SKM-1 (cell line): Measurements from ENCODE around the gene COL16A1.

ENCODE experiments used
- DNase-seq: peaks from one replicate; lab custom pipeline; 2025; ENCODE audit not compliant: unreplicated experiment; lab: John Stamatoyannopoulos, UW

COL16A1 gene

GRCh38 chr1:31733389-31734219 is 29.8 kb upstream of the COL16A1 start:
- DNase-seq: no peak

- no peak for DNase-seq
Observed at GRCh38 chr1:31732751-31733289, 29.0 kb upstream of the COL16A1 start.

DNA sequence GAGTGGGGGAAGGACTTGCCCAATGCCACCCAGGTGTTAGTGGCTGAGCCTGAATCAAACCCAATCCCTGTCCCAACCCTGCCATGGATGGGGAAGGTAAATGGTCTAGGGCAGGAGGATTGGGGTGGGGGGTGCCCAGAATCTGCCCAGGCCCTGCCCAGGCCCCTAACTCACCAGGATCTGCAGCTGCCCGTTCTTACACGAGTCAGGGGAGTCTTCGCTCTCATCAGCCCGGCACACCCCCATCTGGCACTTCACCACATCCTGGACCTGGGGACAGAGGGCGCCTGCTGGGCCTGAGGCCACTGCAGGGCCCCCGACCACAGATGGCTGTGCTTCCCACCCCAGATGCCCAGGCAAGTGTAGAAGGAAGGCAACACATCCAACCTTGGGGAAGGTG is 28.5 kb upstream of the COL16A1 start:
- DNase-seq: no peak

GRCh38 chr1:31731049-31731565 is 27.3 kb upstream of the COL16A1 start:
- DNase-seq: no peak

GRCh38 chr1:31730336-31731048 is 26.7 kb upstream of the COL16A1 start:
- no peak for DNase-seq

GRCh38 chr1:31727849-31728248 is 24.0 kb upstream of the COL16A1 start:
- DNase-seq: no peak

DNA sequence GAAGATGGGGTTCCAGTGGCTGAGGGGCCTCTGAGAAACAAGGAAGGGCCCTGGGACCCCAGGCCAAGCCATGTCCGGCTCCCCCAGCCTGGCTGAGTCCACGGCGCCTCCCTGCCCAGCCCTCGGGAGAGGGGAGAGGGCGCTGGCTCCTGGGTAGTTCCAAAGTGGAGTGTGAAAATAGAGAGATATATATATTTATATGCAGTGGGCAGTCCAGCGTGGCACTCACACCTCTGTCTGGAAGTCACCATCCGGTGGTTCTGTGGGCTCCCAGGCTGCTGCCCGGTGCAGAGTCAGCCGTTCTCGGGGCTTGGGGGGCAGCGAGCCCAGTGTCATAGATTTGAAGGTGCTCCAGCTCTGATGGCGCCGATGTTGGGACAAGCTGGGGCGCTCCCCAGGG is 23.4 kb upstream of the COL16A1 start:
- no peak for DNase-seq

GRCh38 chr1:31726715-31727114 is 22.9 kb upstream of the COL16A1 start:
- DNase-seq: no peak

- DNase-seq: no peak
Observed at GRCh38 chr1:31725777-31726535, 22.1 kb upstream of the COL16A1 start.

GRCh38 chr1:31725134-31725533 is 21.3 kb upstream of the COL16A1 start:
- DNase-seq: no peak

GRCh38 chr1:31723828-31724359 is 20.1 kb upstream of the COL16A1 start:
- no peak for DNase-seq

DNA sequence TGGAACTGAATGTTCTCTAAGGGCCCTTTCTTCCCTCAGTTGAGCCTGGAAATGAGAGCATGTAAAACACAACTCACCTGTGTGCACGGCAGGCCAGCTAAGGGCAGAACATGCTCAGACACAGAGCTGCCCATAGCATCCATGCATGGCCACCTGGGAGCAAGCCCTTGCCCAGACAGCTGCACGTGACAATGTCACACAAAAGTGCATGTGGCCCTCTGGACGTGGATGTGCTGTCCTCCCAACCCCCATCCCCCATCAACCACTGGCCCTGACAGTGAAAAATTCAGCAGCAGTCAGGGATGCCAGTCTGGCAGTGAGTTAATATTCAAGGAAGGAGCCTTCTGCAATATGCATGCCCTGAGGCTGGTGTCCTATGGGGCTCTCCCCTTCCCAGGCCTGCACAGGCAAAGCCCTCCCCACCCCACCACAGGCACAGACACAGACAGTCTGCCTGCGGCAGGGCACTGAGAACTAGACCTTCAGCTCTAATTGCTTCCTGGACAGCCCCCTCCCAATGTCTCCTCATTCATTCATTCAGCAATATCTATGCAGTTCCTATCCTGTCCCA is 14.6 kb upstream of the COL16A1 start:
- no peak for DNase-seq

DNA sequence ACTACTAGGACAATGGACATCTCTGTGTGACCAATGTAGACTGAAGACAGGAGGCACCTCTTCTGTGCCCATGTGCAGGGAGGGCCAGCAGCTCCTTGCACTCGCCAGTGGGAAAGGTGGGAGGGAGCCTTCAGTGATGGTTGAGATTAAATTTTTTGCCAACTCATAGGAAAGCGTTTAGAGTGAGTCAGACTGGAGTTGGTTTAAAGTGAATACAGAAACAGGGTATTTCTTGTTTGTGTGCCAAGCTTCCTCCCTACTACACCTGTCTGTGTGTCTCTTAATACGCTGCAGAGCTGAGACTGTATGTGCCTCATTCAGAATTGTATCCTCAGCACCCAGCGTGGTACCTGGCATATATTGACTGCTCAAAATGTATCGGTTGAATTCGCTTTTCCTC is 13.5 kb upstream of the COL16A1 start:
- no peak for DNase-seq

DNA sequence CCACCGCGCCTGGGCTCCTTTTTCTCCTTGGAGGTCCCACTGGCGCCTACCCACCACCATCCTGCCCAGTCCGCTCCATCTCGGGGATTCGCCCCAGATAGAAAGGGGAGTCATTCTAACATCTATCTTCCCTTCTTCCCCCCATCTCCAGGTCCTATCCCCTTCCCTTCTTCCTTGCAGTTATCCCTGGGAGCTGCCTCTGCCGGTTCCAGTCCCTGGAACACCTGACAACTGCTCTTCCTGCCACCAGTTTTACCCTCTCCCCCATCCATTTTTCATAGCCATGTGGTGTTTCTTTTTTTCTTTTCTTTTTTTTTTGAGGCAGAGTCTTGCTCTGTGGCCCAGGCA is 12.0 kb upstream of the COL16A1 start:
- DNase-seq: no peak

DNA sequence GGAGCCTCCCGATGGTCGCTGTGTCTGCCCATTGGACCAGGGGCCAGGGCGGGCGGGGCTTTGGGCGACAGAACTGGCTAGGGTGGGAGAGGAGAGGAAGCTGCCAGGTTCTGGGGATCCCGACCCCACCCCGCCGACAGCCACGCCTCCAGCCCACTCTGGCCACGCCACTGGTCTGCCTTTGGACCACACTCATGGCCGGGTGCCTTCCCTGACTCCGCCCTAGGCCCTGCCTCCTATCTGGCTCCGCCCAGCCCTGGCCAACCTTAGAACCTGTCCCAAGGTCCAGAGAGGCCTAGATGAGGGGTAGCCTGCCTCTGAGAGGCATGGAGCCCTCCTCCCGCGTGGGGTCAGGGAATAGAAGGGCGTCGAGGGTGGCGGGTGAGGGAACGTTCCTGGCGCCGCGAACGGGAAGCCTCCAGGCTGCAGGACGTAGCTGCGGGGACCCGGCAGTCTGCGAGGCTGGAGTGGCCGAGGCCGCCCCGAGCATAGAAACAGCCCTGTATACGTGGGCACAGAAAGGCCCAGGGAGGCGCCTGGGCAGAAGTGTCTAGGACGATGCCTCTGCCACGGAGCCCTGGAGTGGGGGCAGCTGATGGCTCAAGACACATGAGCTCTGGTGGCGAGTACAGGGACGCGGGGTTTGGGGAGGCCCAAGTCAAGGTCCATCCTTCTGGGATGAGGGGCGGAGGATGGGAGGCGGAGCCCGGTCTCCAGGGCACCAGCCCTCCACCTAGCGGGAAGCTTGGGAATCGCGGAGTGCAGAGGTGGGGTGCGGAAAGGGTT is 11.5 kb upstream of the COL16A1 start:
- peak; percentile 20 for DNase-seq

DNA sequence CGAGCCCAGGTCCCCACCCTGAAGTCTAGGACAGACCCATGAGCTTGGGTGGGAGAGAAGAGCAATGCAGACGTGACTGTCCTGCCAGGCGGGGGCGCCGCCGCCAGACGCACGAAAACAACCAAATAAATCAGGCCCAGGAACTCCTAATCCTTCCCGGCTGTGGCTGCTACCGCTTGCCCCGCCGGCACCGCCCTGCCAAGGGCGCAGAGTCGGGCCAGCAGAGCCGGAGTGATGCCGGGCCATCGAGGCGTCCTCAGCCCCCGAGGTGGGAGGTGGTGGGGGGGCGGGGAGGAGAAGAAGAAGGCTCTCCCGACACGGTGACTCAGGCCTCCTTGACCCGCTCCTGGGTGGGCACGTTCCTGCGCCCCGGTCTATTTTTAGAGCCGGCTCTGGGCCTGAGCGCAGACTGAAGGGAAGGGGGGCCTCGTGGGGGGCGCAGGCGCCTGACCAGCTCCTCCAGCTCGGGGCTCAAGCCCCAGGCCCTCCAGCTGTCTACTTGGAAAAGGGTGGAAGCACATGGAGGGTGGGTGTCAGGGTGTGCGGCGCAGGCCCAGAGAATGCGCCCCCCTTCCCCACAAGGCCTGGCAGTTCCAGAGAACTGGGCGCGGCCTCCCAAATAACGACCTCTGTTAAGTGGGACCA is 10.7 kb upstream of the COL16A1 start:
- DNase-seq: no peak

DNA sequence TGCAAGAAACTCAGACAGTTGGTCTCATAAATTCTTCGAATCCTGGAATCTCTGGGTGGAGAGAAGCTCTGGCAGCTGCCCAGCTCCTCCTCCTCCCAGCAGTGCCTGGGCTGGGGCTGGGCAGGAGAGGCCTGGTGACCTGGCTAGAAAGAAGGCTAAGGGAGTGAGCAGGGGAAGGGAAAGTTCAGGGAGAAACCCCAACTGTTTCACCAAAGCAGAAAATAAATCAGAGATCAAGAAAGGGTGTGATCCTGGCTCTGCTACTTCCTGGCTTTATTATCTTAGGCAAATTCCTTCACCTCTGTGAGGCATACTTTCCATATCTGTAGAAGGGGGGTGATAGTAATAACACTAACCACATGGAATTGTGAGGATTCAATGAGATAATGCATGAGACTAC is 8.8 kb upstream of the COL16A1 start:
- no peak for DNase-seq

DNA sequence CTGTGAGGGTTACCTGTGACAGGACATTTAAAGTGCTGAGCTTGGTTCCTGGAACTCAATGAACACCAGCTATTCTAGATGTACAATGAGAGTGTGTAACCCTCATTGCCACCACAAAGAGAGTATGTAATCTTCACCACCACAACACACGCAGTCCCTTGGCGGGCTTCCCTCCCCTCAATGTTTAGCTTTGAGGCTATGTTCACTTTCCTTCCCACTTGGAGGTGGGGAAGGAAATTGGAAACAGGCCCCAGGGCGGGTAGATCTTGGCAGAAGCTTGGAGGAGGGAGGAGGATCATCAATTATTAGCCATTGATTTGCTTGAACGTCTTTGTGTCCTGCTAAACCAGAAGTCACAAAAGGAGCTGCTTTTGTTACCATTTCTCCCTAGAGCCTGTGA is 8.3 kb upstream of the COL16A1 start:
- no peak for DNase-seq

DNA sequence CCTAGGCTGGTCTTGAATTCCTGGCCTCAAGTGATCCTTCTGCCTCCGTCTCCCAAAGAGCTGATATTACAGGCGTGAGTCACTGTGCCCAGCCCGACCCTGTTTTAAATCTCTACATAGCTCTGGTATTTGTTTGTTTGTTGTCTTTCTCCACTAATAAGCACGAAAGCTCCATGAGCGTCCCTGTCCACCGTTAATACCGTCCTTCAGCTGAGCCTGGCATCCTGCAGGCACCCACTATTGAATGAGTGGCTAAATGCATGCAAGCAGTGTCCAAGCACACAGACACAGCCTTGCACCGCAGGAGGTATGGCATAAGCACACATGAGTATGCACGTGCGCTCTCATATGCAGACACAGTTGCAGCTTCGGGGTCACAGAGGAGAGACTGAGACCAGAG is 4.5 kb upstream of the COL16A1 start:
- DNase-seq: no peak

- DNase-seq: no peak
Observed at GRCh38 chr1:31707711-31708110, 3.9 kb upstream of the COL16A1 start.
